GM19193 (cell line): ENCODE data around the gene EHF.

Source experiments
- POLR2A ChIP-seq: IDR thresholded peaks from 4 replicates; pipeline ENCODE4 v1.6.1; 2011; ENCODE audit not compliant: insufficient read depth, insufficient read length; ENCODE audit errors: extremely low read depth

The EHF gene

DNA sequence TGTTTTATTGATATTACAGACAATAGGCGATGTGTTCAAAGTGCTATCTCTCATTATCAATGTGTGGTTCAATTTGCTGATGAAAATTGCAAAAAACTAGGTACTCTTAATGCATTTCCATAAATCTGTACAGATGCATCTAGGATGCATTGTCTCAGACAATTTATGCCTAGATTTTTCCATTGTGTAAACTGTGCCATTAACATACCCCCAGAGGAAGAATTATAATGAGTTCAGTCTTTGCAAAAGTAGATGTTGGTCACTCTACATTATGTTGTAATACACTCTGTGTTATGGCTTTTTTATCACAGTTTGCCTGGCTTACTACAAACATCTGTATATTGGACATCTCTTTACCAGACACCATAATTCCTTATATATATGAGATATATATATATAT, 62.5 kb downstream of the EHF start:
- TF ChIP-seq POLR2A = no peak

DNA sequence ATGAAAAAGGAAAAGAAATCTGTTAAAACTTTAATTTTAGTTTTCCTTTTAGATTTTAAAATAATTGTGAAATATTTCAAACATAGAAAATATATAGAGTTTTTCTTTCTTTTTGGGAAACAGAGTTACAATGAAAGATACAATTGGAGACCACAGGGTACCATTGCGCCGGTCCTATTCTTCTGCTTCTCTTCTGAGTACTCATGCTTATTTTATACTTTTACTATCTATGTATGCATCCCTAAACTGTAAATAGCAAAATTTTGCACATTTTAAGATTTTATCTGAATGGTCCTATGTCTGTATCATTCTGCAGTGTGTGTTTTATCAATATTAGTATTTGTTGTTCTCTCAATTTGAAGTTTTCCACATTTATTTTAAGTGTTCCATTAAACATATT, 65.0 kb downstream of the EHF start:
- no peak for TF ChIP-seq POLR2A

DNA sequence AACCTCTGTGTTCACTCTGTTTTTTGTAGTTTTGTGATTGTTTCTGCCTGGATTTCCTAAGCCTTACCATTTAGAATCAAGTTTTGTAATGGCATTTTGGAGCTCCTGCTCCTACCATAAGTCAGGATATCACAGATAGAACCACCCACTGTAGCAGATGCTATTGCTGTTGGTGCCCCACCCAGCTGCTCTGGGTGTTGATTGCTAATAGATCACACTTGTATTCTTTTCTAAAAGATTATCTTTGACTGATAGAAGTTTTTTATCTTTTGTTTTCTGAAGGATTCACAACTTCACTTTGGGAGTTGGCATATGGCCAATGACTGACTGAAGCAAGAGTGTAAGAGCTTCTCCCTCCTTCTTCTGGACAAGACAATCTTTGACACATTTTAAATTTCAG, 76.0 kb downstream of the EHF start:
- no peak for TF ChIP-seq POLR2A

DNA sequence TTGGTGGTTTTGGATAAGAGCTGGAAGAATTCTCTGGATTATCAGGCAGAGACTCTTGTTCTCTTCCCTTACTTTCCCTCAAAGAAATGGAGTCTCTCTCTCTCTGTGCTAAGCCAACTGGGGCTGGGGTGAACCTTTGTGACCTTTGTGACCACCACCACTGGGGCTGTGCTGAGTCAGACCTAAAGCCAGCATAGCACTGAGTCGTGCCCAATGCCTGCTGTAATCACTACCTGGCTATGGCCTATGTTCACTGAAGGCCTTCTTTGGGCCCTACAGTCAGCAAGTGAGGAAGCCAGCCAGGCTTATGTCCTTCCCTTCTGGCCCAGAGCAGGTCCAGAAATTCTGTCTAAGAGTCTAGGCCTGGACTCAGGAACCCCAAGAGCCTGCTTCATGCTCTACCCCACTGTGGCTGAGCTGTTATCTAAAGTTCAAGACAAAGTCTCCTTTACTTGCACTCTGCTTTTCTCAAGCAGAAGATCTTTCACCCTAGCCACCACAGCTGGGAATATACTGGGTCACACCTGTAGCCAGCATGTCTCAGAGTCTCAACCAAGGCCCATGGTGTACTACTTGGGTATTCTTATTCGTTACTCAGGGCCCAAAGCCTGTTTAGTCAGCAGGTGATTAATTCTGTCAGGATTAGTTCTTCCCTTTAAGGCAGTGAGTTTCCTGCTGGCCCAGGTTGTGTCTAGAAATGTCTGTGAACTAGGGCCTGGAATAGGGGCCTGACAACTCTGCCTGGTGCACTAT, 86.0 kb downstream of the EHF start:
- TF ChIP-seq POLR2A = no peak

DNA sequence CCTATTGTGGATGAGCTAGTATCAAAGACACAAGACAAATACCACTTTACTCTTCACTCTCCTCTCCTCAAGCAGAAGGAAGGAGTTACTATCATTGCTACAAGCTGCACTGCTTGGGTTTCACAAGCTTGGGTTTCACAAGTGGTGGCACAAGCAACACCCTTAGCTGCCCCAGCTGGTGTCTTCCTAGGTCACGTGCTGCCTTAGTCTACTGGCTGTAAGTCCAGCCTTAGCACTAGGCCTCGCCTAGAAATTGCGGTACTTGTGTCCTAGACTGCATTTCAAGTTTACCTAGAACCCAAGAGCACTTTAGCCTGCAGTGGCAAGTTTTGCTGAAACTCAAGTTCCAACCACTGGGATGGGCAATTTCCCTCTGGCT, 86.6 kb downstream of the EHF start:
- no peak for TF ChIP-seq POLR2A
